Urothelium cell line (cell line): ENCODE measurements around the gene RAD23B.
A peak's percentile ranks its signal among the peaks of the same experiment; 100 is the strongest.

Experiments used
- DNase-seq: peaks from one replicate; pipeline ENCODE4 v3.0.0; 2011; ENCODE audit warnings: low spot score, mixed read lengths
- FAIRE-seq: peaks from 2 replicates; lab custom pipeline; 2011; peaks lifted over from hg19 to GRCh38; lab: Jason Lieb, UNC

Gene RAD23B

DNA sequence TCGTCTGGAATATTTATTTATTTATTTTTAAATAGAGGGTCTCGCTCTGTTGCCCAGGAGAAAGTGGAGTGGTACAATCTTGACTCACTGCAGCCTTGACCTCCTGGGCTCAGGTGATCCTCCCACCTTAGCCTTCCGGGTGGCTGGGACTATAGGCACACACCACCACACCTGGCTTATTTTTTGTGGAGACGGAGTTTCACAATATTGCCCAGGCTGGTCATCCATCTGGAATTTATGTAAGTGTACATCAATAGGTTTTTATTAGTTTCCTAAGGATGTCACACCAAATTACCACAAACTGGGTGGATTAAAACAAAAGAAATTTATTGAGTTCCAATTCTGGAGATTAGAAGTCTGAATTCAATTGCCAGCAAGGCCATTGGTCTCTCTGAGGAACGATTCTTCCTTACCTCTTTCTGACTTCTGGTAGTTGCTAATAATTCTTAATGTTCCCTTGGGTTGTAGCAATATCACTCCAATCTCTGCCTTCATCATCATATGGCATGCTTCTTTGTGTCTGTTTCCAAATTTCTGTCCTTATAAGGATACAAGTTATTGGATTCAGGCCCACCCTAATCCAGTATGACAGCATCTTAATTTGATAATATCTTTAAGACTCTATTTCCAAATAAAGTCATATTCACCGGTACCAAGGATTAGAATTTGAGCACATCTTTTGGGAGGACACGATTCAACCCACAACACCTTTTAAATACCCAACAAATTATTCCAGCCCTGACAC, 16.3 kb upstream of the RAD23B start:
- DNase-seq = no peak
- FAIRE-seq = no peak

DNA sequence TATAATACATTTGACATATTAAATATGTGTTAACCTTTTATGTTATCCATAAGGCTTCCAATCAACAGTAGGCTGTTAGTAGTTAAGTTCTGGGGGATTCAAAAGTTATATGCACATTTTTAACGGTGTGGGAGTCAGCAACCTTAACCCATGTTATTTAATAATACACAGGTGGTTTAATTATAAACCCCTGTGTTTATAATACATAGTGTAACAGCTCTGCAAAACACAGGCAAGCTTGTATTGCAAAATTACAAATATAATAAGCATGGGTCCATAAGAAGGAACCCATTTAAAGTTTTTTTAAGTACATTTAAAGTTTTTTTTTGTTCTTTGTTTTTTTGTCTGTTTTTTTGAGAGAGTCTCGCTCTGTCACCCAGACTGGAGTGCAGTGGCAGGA, 14.5 kb upstream of the RAD23B start:
- FAIRE-seq (no peak), DNase-seq (no peak)

DNA sequence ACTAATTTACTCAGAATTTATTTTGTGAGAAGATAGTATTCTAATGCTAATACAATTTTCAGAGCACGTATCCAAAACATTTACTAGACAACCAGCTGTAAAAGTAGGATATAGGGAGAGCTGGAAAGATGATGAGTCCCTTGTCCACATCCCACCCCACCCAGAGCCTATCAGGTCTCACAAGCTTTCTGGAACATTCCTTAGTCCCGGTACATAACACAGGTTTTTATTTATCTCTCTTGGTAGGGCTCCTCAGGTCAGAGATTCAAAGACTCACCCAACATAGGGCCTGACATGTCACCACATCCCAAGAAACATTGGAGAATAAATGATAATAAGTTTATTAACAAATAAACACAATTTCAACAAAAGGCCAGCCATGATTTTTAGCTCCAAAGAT, 13.8 kb upstream of the RAD23B start:
- DNase-seq (no peak), FAIRE-seq (no peak)

DNA sequence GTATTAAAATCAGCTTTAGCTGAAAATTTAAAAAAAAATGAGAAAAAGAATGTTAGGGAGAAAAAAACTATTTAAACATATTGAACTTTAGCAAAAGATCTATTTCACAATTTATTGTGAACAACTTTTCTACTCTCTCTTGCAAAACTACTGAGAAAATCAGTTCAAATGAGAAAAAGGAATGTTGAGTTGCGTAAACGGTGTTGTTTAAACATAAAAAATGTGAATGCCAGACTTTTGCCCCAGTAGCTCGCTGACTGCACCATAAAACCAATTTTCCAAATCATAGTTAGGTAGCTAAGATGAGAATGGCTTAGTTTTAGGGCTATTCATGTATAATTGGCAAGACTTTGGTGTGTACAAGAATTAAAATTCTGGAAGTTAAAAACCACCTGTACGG, 13.4 kb upstream of the RAD23B start:
- no peak for DNase-seq
- FAIRE-seq = no peak

DNA sequence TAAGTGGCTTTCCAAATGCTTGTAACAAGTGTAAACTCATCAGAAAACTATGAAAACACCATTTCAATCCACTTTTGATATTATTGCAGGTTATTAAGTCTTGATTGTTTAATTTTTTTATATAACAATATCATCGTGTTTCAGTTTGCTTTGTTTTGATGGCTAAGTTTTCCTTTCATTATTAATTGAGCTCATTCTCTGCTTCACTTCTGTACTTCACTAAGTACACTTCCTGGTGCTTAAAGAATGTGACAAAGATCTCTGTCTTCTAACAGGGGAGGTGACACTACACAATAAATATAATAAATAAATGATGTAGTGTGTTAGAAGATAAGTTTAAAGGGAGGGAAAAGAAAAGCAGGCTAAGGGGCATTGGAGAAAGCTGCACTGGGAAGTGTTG, 13.0 kb upstream of the RAD23B start:
- FAIRE-seq (no peak), DNase-seq (no peak)

DNA sequence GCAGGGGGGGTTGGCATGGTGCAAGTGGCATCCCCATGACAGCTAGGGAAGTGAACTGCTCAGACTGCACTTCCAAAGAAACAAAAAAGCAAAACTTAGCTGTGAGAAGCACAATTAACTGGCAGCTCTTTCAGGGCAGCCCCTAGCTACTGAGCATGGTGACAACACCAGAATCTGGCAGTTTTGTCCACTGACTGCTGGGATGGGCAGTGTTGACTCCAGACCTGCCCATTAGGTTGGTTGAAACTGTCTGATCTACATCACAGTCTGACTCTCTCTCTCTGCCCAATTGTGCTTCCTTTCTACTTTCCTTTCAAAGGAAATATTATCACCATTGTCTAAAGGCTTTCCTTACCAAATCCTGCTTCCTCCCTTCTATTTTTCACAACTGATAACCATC, 12.5 kb upstream of the RAD23B start:
- FAIRE-seq = no peak

DNA sequence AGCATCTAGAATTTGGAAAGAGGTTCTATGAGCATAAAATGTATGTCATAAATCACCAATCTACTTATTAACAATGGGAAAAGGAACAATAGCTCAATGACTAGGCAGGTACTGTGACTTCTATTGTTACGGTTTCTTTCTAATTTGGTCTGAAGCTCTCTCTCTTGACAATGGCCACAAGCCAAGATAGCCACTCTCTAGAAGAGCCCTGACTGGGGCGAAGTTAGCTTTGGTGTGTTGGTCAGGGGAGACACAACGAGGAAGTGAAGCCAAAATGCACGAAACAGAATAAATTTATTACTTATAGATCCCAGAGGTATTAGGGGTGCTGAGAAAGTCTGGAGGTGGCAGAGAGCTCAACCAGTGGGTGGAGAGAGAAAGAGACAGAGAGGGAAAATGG, 9.4 kb upstream of the RAD23B start:
- FAIRE-seq (no peak), DNase-seq (no peak)

More for the DNA sequence above, 12.5 kb upstream of the RAD23B start:
- DNase-seq = no peak

DNA sequence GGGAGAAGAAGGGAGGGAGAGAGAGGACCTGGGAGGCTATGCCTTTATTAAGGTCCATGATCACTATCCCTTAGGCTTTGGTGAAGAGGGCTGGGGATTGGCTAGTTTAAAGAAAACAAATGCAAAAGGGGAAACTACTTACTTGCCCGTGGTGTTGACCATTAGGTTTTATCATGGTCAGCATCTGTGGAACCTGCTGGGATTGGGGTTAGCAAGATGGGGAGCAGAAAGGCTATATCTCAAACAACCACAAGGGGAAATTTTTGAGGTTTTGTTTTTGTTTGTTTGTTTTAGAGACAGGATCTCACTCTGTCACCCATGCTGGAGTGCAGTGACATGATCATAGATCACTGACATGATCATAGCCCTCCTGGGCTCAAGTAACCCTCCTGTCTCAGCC, 9.0 kb upstream of the RAD23B start:
- FAIRE-seq (no peak), DNase-seq (no peak)

DNA sequence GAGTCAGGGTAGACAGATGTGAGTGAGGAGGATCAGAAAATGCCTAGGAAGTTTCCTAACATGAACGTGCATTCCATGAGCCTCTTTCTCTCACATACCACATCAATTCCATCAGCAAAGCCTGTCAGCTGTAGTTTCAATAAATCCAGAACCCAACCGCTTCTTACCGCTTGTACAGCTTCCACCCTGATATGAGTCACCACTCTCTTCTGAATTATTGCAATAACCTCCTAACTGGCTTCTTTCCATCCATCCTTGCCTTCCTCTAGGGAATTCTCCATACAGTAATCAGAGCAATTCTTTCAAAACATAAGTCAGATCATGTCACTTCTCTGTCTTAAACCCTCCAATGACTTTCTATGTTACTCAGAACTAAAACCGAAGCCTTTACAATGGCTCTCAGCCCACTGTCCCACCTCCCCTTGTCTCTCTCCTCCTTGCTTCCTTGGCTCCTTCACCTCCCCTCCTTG, 8.1 kb upstream of the RAD23B start:
- peak; percentile 73 for DNase-seq

DNA sequence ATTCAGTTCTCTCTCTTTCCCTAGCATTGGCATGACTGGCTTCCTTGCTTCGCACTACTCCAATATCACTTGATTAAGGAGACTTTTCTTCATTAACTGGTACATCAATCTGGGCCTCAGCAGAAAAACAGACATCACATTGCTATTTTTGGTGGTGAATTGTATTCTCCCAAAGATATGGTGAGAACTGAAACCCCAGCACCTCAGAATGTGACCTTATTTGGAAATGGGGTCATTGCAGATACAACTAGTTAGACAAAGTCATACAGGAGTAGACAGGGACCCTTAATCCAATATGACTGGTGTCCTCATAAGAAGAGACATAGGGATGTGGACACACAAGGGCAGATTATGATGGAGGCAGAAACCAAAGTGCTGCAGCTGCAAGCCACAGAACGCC, 7.5 kb upstream of the RAD23B start:
- no peak for DNase-seq
- FAIRE-seq = no peak

More for the DNA sequence above, 8.1 kb upstream of the RAD23B start:
- FAIRE-seq = no peak

DNA sequence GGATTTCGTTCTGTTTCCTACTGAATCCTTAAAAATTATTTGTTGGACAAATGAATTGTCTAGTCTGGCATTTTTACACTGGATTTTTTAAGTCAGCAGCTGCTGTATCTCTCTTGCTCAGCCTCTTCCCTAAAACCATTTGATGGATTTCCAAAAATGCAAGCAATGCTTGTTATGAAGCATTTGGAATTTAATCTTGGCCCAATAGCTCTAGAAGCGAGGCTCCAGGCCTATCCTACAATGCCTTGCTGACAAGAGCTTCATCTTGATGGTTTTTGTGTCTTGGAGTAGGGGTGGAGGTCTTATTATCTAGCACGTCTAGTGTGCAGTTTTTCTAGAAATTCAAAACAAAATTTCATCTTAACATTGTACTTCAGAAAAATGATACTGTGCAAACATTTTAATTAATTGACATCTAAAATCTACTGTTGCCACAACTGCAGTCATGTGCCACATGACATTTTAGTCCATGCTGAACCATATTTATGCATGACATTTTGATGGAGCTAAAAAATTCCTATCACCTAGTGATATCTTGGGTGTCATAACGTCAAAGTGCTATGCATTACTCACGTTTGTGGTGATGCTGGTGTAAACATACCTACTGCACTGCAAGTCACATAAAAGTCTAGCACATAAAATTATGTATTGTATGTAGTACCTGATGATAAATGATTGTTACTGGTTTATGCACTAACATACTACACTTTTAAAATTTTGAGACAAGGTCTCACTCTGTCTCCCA, 5.9 kb upstream of the RAD23B start:
- DNase-seq = no peak
- FAIRE-seq = no peak

DNA sequence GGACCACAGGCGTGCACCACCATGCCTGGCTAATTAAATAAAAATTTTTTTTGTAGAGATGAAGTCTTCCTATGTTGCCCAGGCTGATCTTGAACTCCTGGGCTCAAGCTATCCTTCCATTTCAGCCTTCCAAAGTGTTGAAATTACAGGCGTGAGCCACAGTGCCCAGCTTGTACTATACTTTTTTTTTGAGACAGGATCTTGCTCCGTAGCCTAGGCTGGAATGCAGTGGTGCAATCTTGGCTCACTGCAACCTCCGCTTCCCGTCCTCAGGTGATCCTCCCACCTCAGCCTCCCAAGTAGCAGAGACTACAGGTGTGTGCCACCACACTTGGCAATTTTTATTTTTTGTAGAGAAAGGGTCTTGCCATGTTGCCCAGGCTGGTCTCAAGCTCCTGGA, 5.3 kb upstream of the RAD23B start:
- FAIRE-seq = no peak
- DNase-seq = no peak

DNA sequence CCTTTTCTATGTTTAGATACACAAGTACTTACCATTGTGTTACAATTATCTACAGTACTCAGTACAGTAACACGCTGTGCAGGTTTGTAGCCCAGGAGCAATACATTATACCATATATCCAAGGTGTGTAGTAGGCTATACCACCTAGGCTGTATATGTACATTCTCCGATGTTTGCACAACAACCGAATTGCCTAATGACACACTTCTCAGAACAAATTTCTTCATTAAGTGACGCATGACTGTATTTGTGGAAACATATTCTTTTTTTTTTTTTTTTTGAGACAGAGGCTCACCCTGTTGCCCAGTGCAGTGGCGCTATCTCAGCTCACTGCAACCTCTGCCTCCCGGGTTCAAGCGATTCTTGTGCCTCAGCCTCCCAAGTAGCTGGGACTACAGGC, 4.0 kb upstream of the RAD23B start:
- no peak for FAIRE-seq
- no peak for DNase-seq

DNA sequence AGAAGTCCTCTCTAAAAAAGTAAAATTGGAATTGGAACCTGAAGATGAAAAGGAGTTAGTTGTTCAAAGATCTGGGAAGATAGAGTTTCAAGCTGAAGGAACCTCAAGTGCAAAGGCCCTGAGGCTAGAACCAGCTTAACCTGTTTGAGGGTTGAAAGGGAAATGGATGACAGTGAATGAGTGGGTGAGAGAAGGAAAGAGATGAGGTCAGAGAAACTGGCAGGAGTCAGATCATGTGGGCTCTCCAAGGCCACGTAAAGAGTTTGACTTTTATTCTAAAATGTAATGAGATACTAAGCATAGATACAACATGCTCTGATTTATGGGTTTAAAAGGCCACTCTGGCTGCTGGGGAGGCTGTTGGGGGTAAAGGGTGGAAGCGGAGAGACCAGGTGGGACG, 2.5 kb upstream of the RAD23B start:
- FAIRE-seq = no peak
- no peak for DNase-seq

DNA sequence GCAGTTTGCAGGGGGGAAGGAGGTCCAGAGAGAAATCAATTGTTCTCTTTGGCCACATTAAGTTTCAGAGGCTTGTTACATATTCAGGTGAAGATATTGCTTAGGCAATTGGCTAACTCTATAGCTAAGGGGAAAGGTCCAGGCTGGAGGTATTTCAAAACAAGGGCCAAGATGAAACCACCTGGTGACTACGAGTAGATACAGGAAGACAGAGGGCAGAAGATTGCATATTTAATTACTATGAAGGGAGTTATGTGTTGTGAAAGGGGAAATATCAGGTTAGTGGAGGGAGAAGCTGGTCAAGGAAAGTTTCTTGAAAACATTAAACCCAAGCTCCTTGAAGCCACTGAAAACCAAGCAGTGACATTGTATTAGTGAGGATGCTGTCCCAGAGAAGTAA, 1.9 kb upstream of the RAD23B start:
- FAIRE-seq = no peak
- no peak for DNase-seq

DNA sequence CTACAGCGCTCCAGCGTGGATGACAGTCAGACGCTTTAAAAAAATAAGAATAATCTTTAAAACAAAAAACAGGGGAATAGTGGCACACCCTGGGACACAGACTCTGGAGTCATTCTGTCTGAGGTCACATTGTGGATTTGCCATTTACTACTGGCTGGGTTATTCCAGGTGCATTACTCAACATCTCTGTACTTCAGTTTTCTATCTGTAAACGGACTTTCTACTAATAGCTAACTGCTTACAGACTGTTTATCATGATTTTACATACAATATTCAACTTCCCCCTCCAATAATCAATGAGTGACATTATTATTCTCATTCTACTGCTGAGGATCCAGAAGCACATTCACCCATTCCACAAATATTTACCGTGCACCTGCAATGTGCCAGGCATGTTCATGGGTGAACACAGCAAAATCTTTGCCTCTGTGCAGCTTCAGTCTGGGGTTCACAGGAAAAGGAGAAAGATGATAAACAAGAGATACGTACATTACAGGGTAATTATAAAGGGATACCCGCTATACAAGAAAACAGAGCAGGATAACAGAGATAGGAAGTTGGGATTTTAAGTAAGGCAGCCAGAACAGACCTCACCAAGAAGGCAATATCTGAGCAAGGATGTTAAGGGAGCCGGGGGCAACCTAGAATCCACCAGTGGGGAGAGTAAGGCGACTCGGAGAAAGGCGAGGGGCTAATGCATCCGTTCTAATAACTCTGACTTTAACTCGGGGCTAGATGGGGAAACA, 984 bp upstream of the RAD23B start:
- peak; percentile 10 for DNase-seq
- no peak for FAIRE-seq

DNA sequence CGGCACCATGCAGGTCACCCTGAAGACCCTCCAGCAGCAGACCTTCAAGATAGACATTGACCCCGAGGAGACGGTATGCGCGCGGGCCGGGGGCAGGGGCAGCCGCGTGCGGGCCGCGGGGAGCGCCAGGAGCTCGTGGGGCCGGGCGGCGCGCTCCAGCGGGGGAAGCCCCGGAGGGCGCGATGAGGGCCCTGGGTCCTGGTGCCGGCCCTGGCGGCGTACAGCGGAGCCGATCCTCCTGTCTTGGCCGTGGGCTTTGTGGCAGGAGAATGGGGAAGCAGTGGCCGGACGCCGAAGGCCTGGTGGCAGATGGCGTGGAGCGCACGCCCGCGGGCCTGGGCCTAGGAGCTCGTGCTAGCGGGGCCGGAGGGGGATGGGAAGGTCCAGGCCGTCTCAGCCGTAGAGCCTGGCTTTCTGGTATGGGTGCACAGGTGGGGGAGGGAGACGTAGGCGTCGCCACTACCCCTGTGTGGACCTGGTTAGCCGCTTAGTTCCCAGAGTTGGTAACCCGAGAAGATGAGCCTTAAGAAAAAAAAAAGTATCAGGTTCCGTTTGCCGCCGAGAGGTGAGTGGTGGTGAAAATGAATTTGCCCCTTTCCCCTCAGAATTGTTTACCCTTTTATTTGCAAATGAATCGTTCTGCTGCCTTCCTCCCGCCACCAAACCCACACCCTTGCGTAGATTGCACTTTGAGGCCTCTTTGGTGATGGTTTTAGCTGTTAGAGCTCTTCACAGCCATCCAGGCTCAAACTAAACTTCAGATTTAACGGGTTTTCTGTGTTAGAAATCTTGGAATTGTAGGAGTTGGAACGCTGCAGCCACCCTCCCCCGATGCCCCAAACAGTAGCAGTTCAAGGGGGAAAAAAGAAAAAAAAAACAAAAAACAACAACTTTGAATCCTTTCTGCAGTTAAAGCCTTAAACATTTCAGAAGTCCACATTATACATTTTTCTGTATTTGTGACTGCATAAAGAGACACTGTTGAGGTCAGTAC, 841 bp downstream of the RAD23B start:
- DNase-seq = peak; percentile 72
- no peak for FAIRE-seq

DNA sequence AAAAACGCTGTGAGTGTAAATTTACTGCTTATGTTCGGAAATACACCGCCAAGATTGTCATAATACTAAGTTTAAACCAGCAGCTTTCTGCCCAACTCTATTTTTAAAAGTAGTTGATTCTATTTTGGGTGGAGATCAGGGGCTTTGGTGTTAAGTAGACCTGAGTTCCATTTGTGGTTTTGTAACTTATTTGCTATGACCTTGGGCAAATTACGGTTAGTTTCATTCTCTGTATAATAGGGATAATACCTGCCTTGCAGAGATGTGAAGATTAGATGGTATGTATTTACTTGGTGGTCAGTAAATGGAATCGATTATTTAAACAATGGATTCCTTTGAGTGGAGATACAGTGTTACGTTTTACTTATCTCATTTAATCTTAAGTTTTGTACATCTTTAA, 1.6 kb downstream of the RAD23B start:
- FAIRE-seq (no peak), DNase-seq (no peak)

DNA sequence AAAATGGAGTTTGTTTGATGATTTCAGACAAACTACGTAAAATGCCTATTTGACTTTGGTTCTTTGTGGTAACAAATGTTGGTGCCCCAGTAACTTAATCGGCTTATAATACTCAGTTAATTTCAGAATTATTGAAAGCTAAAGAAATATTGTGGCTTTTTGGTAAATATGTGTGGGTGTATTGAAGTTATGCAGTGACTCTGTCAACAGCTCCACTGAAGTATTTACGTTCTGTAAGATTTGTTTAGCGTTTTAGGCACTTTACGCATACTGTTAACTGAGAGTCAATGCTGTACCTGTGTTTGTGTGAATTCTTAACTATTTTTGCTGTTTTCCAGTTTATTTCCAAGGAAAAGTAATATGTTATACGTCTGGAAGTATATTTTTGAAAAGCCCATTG, 2.2 kb downstream of the RAD23B start:
- DNase-seq (no peak), FAIRE-seq (no peak)

DNA sequence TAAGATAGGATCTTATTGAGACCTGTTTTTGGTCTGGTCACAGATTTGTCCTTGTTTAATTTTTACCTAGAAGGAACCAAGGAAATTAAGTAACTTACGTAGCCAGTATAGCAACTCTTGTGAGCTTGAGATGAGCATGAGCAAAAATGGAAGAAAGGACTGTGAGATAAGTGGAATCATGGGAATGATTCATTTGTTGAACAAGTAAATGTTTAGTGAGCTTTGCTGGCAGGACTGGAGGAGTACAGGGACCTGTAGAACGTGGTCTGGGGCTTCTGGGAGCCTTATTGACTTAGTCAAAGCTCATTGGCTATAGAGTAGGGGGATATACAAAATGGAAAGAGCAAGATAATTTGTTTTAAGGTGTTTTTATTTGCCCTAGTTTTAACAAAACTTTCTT, 3.0 kb downstream of the RAD23B start:
- no peak for FAIRE-seq
- no peak for DNase-seq

DNA sequence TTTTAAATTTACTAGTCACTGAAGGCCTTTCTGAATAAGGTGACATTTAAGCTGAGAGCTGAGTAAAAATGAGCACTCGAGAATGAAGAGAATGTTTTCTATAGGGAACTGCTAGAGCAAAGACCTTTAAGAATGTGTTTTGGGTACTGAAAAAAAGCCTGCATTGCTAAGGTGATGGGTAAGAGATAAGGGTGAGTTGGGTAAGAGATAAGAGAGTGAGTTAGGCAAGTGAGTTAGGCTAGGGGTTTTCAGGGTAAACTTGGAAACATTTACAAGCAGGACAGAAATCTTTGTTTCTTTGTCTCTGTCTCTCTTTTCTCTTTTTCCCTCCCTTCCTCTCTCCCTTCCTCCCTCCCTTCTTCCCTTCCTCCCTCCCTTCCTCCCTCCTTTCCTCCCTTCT, 5.6 kb downstream of the RAD23B start:
- DNase-seq = no peak
- no peak for FAIRE-seq
